B cell (primary cell): Measurements from ENCODE around the gene GBP7. TPM values are rescaled to one million over a fixed set of nuclear protein-coding genes. Genes with fewer than 3 reads are reported as not detected.
"Not testable (repeated sequence)": the region's sequence is repeated elsewhere in the genome, so short reads cannot be mapped to it uniquely, and the experiment has no call there.

ENCODE experiments used
- ATAC-seq: fragments of 200-7000 bp; cut with Tn5 transposase; one replicate; pipeline ENCODE4 v1.10.0; 2021; ENCODE audit warnings: low read depth, mild to moderate bottlenecking, moderate number of reproducible peaks, moderate library complexity
- CTCF ChIA-PET: fragments of 350-600 bp; sonication (Branson Sonifier 250); formaldehyde crosslinking; loops from one replicate; lab custom pipeline; 2021; ENCODE audit warnings: antibody characterized with exemption, inconsistent platforms; lab: Charles Lee
- POLR2A ChIA-PET: fragments of 350-600 bp; sonication (Branson Sonifier 250); formaldehyde crosslinking; loops from one replicate; lab custom pipeline; 2021; ENCODE audit warnings: antibody characterized with exemption; lab: Charles Lee
- DNase-seq: peaks from one replicate; pipeline ENCODE4 v3.0.0; 2013
- H2AFZ ChIP-seq: 2 replicates; pipeline ENCODE4 v1.6.1; 2012; ENCODE audit warnings: mild to moderate bottlenecking, low read depth, low read length; ENCODE audit not compliant: insufficient read depth, poor library complexity, severe bottlenecking
- H3K27ac ChIP-seq, 2 donors: 1 replicate in 1 of 2; 2 replicates in 1 of 2; pipeline ENCODE4 v1.5.1; 2012 to 2013; ENCODE audit warnings: low read length in 2 of 2, mild to moderate bottlenecking in 2 of 2, moderate library complexity in 1 of 2
- H3K27me3 ChIP-seq, 4 experiments: fragments of 200-600 bp in 1 of 4; sonication (generic) in 1 of 4; replicated peaks in 1 of 4; 1 replicate in 2 of 4; 2 replicates in 2 of 4; pipeline versions ENCODE4 v1.6.1 to v1.7.0; 2013 to 2016; ENCODE audit warnings: low read length in 3 of 4, mild to moderate bottlenecking in 2 of 4, mixed read lengths in 1 of 4, moderate library complexity in 1 of 4; ENCODE audit not compliant: insufficient read depth in 4 of 4, control insufficient read depth in 3 of 4; ENCODE audit errors: control extremely low read depth in 1 of 4
- H3K36me3 ChIP-seq, 2 experiments: replicated peaks in 1 of 2; 1 replicate in 1 of 2; 2 replicates in 1 of 2; pipeline versions ENCODE4 v1.6.1 to v1.7.1; 2013; ENCODE audit warnings: low read length in 1 of 2; ENCODE audit not compliant: insufficient read depth in 2 of 2, control insufficient read depth in 1 of 2; ENCODE audit errors: control extremely low read depth in 1 of 2, extremely low read depth in 1 of 2
- H3K4me1 ChIP-seq, 2 donors: fragments of 200-600 bp in 1 of 2; sonication (generic) in 1 of 2; 1 replicate in 1 of 2; 2 replicates in 1 of 2; pipeline versions ENCODE4 v1.5.1 to v1.6.1; 2013 to 2017; ENCODE audit warnings: low read length in 2 of 2; ENCODE audit not compliant: control insufficient read depth in 2 of 2, insufficient read depth in 2 of 2
- H3K4me2 ChIP-seq: replicated peaks from 2 replicates; pipeline ENCODE3; 2012; ENCODE audit warnings: mild to moderate bottlenecking, low read depth, low read length; ENCODE audit not compliant: poor library complexity, severe bottlenecking
- H3K4me3 ChIP-seq, 5 experiments: fragments of 200-600 bp in 1 of 5; sonication (generic) in 1 of 5; 1 replicate in 3 of 5; 2 replicates in 2 of 5; pipeline versions ENCODE4 v1.5.1 to v1.7.0; 2011 to 2016; ENCODE audit warnings: low read length in 4 of 5, mild to moderate bottlenecking in 4 of 5, low read depth in 2 of 5, control low read depth in 1 of 5, moderate library complexity in 1 of 5; ENCODE audit not compliant: insufficient read depth in 1 of 5; ENCODE audit errors: control extremely low read depth in 1 of 5, extremely low read depth in 1 of 5
- H3K79me2 ChIP-seq: fragments of 200-600 bp; sonication (generic); one replicate; pipeline ENCODE4 v1.6.0; 2016; ENCODE audit warnings: low read length; ENCODE audit not compliant: control insufficient read depth, insufficient read depth
- H3K9ac ChIP-seq: fragments of 200-600 bp; sonication (generic); 2 replicates; pipeline ENCODE4 v1.6.1; 2017; ENCODE audit warnings: mild to moderate bottlenecking, low read length, moderate library complexity
- H3K9me3 ChIP-seq, 3 donors: one replicate each; pipeline versions ENCODE4 v1.6.1 to v1.7.1; 2013; ENCODE audit warnings: low read length in 2 of 3; ENCODE audit not compliant: control insufficient read depth in 2 of 3, insufficient read depth in 1 of 3; ENCODE audit errors: control extremely low read depth in 1 of 3
- H4K20me1 ChIP-seq: 2 replicates; pipeline ENCODE4 v1.6.0; 2012; ENCODE audit warnings: mild to moderate bottlenecking, low read length; ENCODE audit not compliant: insufficient read depth, control insufficient read depth, poor library complexity, severe bottlenecking
- H3K27ac Mint-ChIP-seq: one replicate; pipeline ENCODE4 v1.8.0; 2021; ENCODE audit warnings: mixed read lengths
- H3K27me3 Mint-ChIP-seq: one replicate; pipeline ENCODE4 v1.8.0; 2021; ENCODE audit warnings: mixed read lengths
- H3K4me1 Mint-ChIP-seq: one replicate; pipeline ENCODE4 v1.8.0; 2021; ENCODE audit warnings: mixed read lengths
- H3K4me3 Mint-ChIP-seq: one replicate; pipeline ENCODE4 v1.8.0; 2021; ENCODE audit warnings: mixed read lengths
- H3K9me3 Mint-ChIP-seq: one replicate; pipeline ENCODE4 v1.8.0; 2022; ENCODE audit warnings: mixed read lengths; ENCODE audit not compliant: insufficient read depth
- EZH2 ChIP-seq: IDR thresholded peaks from 2 replicates; pipeline ENCODE4 v1.6.1; 2012; ENCODE audit warnings: borderline replicate concordance, low read depth, mild to moderate bottlenecking, moderate library complexity, low read length; ENCODE audit not compliant: insufficient read depth, poor library complexity, severe bottlenecking
- WGBS: methylation state at CpG from one replicate; pipeline ENCODE4 v1.1.5; 2013; ENCODE audit warnings: missing lambda C conversion rate; ENCODE audit not compliant: insufficient coverage; 5-methylcytosine and 5-hydroxymethylcytosine counted together
- intact Hi-C: fragments of 100-400 bp; cut with micrococcal nuclease; formaldehyde crosslinking; loops from one replicate; pipeline ENCODE4 v1.10.0; 2022
- polyA plus RNA-seq: library from polyadenylated mRNA; depleted of rRNA; stranded (reverse); fragments of >200 nt; gene quantifications from 2 replicates; pipeline ENCODE4 v1.2.3, GENCODE V29; 2012
- total RNA-seq, 2 donors: library from RNA; stranded (reverse); fragments of 120-200 nt in 1 of 2; gene quantifications; 1 replicate in 1 of 2; 2 replicates in 1 of 2; pipeline versions ENCODE4 v1.2.3 to v1.2.4, GENCODE V29; 2013 to 2022
- TF ChIP-seq, protein P1 (sequence below): fragments of 200-600 bp; IDR thresholded peaks from one replicate; pipeline ENCODE4 v1.8.0; 2022; ENCODE audit warnings: antibody characterized with exemption, mild to moderate bottlenecking

Gene GBP7
- total and polyA plus RNA-seq, 2 donors (not counting 1 experiment from before 2014, with no cell fraction given): not detected

DNA sequence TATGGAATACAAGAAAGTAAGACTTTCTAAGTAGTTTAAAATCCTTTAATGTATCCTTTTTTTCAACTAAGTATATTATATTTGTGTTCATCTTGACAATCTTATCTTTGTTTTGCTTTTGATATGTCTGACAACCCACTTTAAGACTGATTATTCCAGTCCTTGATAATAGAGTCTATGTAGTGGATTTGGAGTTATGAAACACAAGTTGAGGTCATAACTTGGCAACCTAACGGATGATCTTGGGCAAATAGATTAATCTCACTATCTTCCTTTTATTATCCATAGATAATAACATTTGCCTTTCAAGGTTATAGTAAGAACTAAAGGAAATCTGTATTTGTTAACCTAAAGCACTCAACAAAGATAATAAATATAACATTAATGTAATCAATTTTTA, 45.1 kb downstream of the GBP7 start:
- CTCF ChIA-PET: no interaction called here
- H3K27me3 Mint-ChIP-seq: no peaks in the 10 kb centered on the region

DNA sequence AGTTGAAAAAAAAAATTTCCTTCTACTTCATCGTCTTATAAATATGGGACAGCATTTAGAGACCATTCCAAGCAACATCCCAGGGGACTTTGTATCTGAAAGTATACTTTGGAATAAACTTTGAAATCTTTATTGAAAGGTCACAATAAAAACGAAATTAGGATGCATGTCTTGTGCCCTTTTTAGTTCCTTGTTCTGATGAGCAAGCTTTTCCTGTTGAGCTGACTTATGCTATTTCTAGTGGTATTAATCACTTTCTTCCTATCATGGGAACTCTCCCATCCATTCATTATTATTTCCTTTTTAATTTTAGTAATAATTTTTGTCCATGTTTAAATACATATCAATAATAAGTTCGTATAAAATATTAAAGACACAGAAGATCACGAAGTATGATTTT, 45.9 kb downstream of the GBP7 start:
- Mint-ChIP-seq H3K4me1 (peaks cover 43% of the 10 kb centered on the region), H3K4me3 (peak overlapping the region; percentile 79), H3K27me3 (no peaks in the 10 kb centered on the region), H3K9me3 (no peaks in the 10 kb centered on the region), H3K27ac (peak overlapping the region; percentile 28)
- intact Hi-C loops: no loop called here
- Histone ChIP-seq H3K4me2 (peak overlapping the region; percentile 75), H3K36me3 (no peaks in the 10 kb centered on the region), H3K4me1 (peaks cover 31 to 35% of the 10 kb centered on the region in 2 donors), H2AFZ (peak overlapping the region; percentile 69), H3K4me3 (no peak overlapping the region), H3K27ac (no peak overlapping the region), H3K9me3 (no peaks in the 10 kb centered on the region), H3K27me3 (peaks cover 0 to 2% (median 0%) of the 10 kb centered on the region in 4 experiments), H3K9ac (peak overlapping the region; percentile 62), H3K79me2 (peaks cover 9% of the 10 kb centered on the region), H4K20me1 (no peaks in the 10 kb centered on the region)
- ChIA-PET CTCF (no interaction called here), POLR2A (interaction anchor here (0.7 kb wide), 1 partner anchor 1892 kb away, joined by 3 read pairs; no protein-coding TSS in a partner anchor)
- 88% methylated on average over 1 of the region's 4 CpGs for WGBS
- no peak for DNase-seq
- ATAC-seq: no peak
- no peak for TF ChIP-seq EZH2
- TF ChIP-seq, protein P1, sequence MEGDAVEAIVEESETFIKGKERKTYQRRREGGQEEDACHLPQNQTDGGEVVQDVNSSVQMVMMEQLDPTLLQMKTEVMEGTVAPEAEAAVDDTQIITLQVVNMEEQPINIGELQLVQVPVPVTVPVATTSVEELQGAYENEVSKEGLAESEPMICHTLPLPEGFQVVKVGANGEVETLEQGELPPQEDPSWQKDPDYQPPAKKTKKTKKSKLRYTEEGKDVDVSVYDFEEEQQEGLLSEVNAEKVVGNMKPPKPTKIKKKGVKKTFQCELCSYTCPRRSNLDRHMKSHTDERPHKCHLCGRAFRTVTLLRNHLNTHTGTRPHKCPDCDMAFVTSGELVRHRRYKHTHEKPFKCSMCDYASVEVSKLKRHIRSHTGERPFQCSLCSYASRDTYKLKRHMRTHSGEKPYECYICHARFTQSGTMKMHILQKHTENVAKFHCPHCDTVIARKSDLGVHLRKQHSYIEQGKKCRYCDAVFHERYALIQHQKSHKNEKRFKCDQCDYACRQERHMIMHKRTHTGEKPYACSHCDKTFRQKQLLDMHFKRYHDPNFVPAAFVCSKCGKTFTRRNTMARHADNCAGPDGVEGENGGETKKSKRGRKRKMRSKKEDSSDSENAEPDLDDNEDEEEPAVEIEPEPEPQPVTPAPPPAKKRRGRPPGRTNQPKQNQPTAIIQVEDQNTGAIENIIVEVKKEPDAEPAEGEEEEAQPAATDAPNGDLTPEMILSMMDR: no peak

More for the DNA sequence above, 45.1 kb downstream of the GBP7 start:
- Histone ChIP-seq H3K27ac (no peak overlapping the region), H3K4me1 (peaks cover 27 to 28% of the 10 kb centered on the region in 2 donors), H3K4me2 (no peak overlapping the region), H3K9me3 (no peaks in the 10 kb centered on the region), H4K20me1 (no peaks in the 10 kb centered on the region), H2AFZ (no peak overlapping the region), H3K27me3 (peaks cover 0 to 2% (median 0%) of the 10 kb centered on the region in 4 experiments), H3K4me3 (no peak overlapping the region), H3K79me2 (peaks cover 2% of the 10 kb centered on the region), H3K36me3 (no peaks in the 10 kb centered on the region), H3K9ac (no peak overlapping the region)
- intact Hi-C loops: no loop called here
- Mint-ChIP-seq H3K27ac (no peak overlapping the region), H3K4me3 (no peak overlapping the region), H3K4me1 (peaks cover 36% of the 10 kb centered on the region), H3K9me3 (no peaks in the 10 kb centered on the region)
- WGBS: no CpG with 5 or more reads among the region's 1 CpG
- TF ChIP-seq EZH2: no peak
- TF ChIP-seq, protein P1: no peak
- no peak for DNase-seq
- no peak for ATAC-seq
- POLR2A ChIA-PET: interaction anchor here (0.7 kb wide), 1 partner anchor 1891 kb away, joined by 3 read pairs; no protein-coding TSS in a partner anchor

DNA sequence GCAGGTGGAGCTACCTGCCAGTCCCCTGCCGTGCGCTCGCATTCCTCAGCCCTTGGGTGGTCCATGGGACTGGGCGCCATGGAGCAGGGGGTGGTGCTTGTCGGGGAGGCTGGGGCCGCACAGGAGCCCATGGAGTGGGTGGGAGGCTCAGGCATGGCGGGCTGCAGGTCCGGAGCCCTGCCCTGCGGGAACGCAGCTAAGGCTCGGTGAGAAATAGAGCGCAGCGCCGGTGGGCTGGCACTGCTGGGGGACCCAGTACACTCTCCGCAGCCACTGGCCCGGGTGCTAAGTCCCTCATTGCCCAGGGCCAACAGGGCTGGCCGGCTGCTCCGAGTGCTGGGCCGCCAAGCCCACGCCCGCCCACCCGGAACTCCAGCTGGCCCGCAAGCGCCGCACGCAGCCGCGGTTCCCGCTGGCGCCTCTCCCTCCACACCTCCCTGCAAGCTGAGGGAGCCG, 47.8 kb downstream of the GBP7 start:
- H3K9me3 Mint-ChIP-seq, H3K27me3 Mint-ChIP-seq, H3K4me3 Mint-ChIP-seq, intact Hi-C loops, H3K36me3 ChIP-seq, H3K9me3 ChIP-seq, POLR2A ChIA-PET, H3K27ac ChIP-seq, H3K4me2 ChIP-seq, H4K20me1 ChIP-seq, H3K27me3 ChIP-seq, H2AFZ ChIP-seq, H3K4me3 ChIP-seq, H3K9ac ChIP-seq, DNase-seq, ATAC-seq: not testable (repeated sequence)
- peak overlapping the region; percentile 92 for H3K27ac Mint-ChIP-seq
- Histone ChIP-seq H3K4me1 (peaks cover 38 to 45% of the 10 kb centered on the region in 2 donors), H3K79me2 (peaks cover 24% of the 10 kb centered on the region)
- WGBS: 97% methylated on average over 17 of the region's 31 CpGs
- H3K4me1 Mint-ChIP-seq: peaks cover 57% of the 10 kb centered on the region
- CTCF ChIA-PET: interaction anchor here (1.3 to 1.6 kb wide), 2 partner anchors 11 to 42 kb away, joined by 8 read pairs; no protein-coding TSS in a partner anchor
